ENCODE data around the gene PTBP2. TPM values are rescaled to one million over a fixed set of nuclear protein-coding genes. Genes with fewer than 3 reads are reported as not detected.

The PTBP2 gene
- total and polyA plus RNA-seq, 10 of the 15 experiments (the other 5 are each of a cell fraction or from before 2014, with no cell fraction given): 5.8 to 17.5 (median 11.1) TPM

DNA sequence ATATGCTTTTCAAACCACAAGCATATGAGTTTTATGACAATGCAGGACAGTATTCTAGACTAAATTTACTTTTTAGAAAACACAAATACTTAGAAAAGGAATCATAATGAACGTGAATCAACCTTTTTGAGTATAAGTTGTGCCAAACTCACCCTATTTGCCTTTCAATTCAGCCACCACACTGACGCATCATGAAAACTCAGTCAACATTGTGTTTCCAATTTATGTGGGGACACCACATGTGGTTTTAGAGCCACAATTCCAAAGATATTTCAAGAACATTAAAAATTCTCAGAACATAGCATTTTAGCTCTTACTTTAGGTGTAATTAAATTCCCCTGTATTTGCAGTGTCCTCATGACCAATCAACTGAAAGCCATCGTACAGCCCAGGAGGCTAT lies 118.8 kb downstream of the PTBP2 start:
- SMC1A ChIA-PET (ENCODE audit: uncharacterized antibody, unreplicated experiment): no interaction called here
- no peak for DNase-seq (ENCODE audit: low read depth, low spot score)
- H3K4me1 ChIP-seq (ENCODE audit: control insufficient read depth, insufficient read depth, low read length): no peaks in the 10 kb centered on the region
- H3K79me2 ChIP-seq (ENCODE audit: control insufficient read depth, insufficient read depth, low read length): no peaks in the 10 kb centered on the region
- H3K9ac ChIP-seq (ENCODE audit: control insufficient read depth, insufficient read depth, low read length): no peak overlapping the region
- no peak for FAIRE-seq
- BruUV-seq (replicated peaks): no TSS peak
- POLR2A ChIA-PET: no interaction called here
- H3K4me3 ChIP-seq: no peak overlapping the region
- WGBS (ENCODE audit: insufficient coverage, insufficient replicate concordance, low lambda C conversion rate, missing lambda C conversion rate): 76% methylated on average over 3 of the region's 3 CpGs
- in situ Hi-C loops (cut with MboI): loop anchor here (5.0 kb wide), 1 partner anchor 603 kb away; no protein-coding TSS in a partner anchor
- no peak overlapping the region for H2AFZ ChIP-seq (ENCODE audit: control insufficient read depth, low read depth, low read length)
- H4K20me1 ChIP-seq (ENCODE audit: control insufficient read depth, insufficient read depth): no peaks in the 10 kb centered on the region
- intact Hi-C loops (cut with micrococcal nuclease; ENCODE audit: unreplicated experiment): no loop called here
- TF ChIP-seq PML (IDR thresholded peaks at IDR 0.05; ENCODE audit: low read length) (no peak), SMAD5 (IDR thresholded peaks at IDR 0.05; ENCODE audit: low read depth) (no peak), MXI1 (IDR thresholded peaks at IDR 0.05; ENCODE audit: low read depth, low read length) (no peak), NR2C1 (IDR thresholded peaks at IDR 0.05) (no peak)
- TF ChIP-seq, protein P1, sequence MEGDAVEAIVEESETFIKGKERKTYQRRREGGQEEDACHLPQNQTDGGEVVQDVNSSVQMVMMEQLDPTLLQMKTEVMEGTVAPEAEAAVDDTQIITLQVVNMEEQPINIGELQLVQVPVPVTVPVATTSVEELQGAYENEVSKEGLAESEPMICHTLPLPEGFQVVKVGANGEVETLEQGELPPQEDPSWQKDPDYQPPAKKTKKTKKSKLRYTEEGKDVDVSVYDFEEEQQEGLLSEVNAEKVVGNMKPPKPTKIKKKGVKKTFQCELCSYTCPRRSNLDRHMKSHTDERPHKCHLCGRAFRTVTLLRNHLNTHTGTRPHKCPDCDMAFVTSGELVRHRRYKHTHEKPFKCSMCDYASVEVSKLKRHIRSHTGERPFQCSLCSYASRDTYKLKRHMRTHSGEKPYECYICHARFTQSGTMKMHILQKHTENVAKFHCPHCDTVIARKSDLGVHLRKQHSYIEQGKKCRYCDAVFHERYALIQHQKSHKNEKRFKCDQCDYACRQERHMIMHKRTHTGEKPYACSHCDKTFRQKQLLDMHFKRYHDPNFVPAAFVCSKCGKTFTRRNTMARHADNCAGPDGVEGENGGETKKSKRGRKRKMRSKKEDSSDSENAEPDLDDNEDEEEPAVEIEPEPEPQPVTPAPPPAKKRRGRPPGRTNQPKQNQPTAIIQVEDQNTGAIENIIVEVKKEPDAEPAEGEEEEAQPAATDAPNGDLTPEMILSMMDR (IDR thresholded peaks at IDR 0.05 in 2 of 3, conservative IDR thresholded peaks at IDR 0.05 in 1 of 3; ENCODE audit: control insufficient read depth in 2 of 3, extremely low read depth in 1 of 3, insufficient read depth in 1 of 3, low read depth in 3 of 3, low read length in 3 of 3): no peak
- TF ChIP-seq, protein P2, sequence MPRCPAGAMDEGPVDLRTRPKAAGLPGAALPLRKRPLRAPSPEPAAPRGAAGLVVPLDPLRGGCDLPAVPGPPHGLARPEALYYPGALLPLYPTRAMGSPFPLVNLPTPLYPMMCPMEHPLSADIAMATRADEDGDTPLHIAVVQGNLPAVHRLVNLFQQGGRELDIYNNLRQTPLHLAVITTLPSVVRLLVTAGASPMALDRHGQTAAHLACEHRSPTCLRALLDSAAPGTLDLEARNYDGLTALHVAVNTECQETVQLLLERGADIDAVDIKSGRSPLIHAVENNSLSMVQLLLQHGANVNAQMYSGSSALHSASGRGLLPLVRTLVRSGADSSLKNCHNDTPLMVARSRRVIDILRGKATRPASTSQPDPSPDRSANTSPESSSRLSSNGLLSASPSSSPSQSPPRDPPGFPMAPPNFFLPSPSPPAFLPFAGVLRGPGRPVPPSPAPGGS (IDR thresholded peaks at IDR 0.05; ENCODE audit: borderline replicate concordance, insufficient read depth, low read depth, low read length, poor library complexity, severe bottlenecking): no peak
- RAD21 ChIA-PET (ENCODE audit: unreplicated experiment): no interaction called here
- no peak for ATAC-seq
- no peaks in the 10 kb centered on the region for H3K27me3 ChIP-seq (replicated peaks in 1 of 2; ENCODE audit: control insufficient read depth in 2 of 2, insufficient read depth in 2 of 2, low read length in 1 of 2)
- CTCF ChIA-PET: no interaction called here
- H3K36me3 ChIP-seq (ENCODE audit: control insufficient read depth in 2 of 2, insufficient read depth in 2 of 2, low read length in 1 of 2): no peaks in the 10 kb centered on the region
- no peak overlapping the region for H3K27ac ChIP-seq (ENCODE audit: control insufficient read depth, insufficient read depth)
- H3K9me3 ChIP-seq (replicated peaks; ENCODE audit: control insufficient read depth, insufficient read depth, low read length): no peaks in the 10 kb centered on the region
- no peak overlapping the region for H3K4me2 ChIP-seq (ENCODE audit: control insufficient read depth, insufficient read depth)
